PFSK-1 (cell line): Measurements from ENCODE around the gene RNF14.
A peak's percentile ranks its signal among the peaks of the same experiment; 100 is the strongest.

ENCODE experiments used
- FOXP2 ChIP-seq: optimal IDR thresholded peaks from 2 replicates; pipeline ENCODE3; 2011; ENCODE audit warnings: borderline replicate concordance, control low read depth, inconsistent platforms; ENCODE audit not compliant: insufficient read depth; ENCODE audit errors: extremely low read length, extremely low read depth
- POLR2AphosphoS5 ChIP-seq: IDR thresholded peaks from 2 replicates; pipeline ENCODE4 v1.6.1; 2012; ENCODE audit warnings: low read depth, mild to moderate bottlenecking, control low read depth, low read length, moderate library complexity
- SIN3A ChIP-seq: IDR thresholded peaks from 2 replicates; pipeline ENCODE4 v1.6.1; 2012; ENCODE audit warnings: mild to moderate bottlenecking, low read length, moderate library complexity, borderline replicate concordance; ENCODE audit not compliant: insufficient read depth
- TAF1 ChIP-seq: IDR thresholded peaks from 2 replicates; pipeline ENCODE4 v1.6.1; 2012; ENCODE audit warnings: low read length, control low read depth, borderline replicate concordance; ENCODE audit not compliant: insufficient read depth
- TF ChIP-seq, protein P1 (sequence below), 2 experiments: IDR thresholded peaks; 2 replicates each; pipeline versions ENCODE4 v1.6.1 to v1.8.0; 2011 to 2012; ENCODE audit warnings: low read depth in 2 of 2, low read length in 2 of 2, control low read depth in 1 of 2, inconsistent platforms in 1 of 2, mild to moderate bottlenecking in 1 of 2, moderate library complexity in 1 of 2; ENCODE audit not compliant: insufficient read depth in 1 of 2

RNF14 gene

DNA sequence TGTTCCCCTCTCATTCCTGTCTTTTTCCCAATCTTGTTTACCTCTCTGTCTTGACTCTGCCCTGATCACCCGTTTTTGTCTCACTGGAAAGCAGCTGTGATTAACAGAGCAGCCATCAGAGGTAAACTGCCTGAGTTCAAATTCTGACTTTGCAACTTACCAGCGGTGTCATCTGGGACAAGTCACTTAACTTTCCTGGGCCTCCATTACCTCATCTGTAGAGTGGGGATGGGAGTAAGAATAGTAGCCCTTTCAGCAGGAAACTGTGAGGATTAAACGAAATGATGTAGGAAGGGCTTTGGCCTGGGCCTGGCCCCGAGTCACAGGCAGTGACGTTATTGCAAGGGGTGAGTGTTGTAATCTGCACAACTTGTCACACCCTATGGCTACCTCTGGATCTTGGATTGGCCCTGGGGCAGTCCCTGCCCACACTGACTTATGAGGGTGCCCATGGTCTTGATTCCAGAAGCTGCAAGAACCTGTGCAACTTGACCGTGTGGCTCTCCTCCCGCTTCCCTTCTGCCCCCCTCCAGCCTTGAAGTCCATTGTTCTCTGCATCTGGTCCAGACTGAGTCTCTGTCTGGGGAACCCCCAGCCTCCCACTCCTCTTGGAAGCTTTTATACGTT, 10.2 kb upstream of the RNF14 start:
- no peak for TF ChIP-seq FOXP2
- no peak for TF ChIP-seq POLR2AphosphoS5
- TF ChIP-seq, protein P1, sequence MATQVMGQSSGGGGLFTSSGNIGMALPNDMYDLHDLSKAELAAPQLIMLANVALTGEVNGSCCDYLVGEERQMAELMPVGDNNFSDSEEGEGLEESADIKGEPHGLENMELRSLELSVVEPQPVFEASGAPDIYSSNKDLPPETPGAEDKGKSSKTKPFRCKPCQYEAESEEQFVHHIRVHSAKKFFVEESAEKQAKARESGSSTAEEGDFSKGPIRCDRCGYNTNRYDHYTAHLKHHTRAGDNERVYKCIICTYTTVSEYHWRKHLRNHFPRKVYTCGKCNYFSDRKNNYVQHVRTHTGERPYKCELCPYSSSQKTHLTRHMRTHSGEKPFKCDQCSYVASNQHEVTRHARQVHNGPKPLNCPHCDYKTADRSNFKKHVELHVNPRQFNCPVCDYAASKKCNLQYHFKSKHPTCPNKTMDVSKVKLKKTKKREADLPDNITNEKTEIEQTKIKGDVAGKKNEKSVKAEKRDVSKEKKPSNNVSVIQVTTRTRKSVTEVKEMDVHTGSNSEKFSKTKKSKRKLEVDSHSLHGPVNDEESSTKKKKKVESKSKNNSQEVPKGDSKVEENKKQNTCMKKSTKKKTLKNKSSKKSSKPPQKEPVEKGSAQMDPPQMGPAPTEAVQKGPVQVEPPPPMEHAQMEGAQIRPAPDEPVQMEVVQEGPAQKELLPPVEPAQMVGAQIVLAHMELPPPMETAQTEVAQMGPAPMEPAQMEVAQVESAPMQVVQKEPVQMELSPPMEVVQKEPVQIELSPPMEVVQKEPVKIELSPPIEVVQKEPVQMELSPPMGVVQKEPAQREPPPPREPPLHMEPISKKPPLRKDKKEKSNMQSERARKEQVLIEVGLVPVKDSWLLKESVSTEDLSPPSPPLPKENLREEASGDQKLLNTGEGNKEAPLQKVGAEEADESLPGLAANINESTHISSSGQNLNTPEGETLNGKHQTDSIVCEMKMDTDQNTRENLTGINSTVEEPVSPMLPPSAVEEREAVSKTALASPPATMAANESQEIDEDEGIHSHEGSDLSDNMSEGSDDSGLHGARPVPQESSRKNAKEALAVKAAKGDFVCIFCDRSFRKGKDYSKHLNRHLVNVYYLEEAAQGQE (IDR thresholded peaks at IDR 0.05; ENCODE audit: insufficient read depth in 1 of 2, low read depth in 2 of 2, low read length in 2 of 2) = no peak
- TF ChIP-seq TAF1 = no peak
- no peak for TF ChIP-seq SIN3A

DNA sequence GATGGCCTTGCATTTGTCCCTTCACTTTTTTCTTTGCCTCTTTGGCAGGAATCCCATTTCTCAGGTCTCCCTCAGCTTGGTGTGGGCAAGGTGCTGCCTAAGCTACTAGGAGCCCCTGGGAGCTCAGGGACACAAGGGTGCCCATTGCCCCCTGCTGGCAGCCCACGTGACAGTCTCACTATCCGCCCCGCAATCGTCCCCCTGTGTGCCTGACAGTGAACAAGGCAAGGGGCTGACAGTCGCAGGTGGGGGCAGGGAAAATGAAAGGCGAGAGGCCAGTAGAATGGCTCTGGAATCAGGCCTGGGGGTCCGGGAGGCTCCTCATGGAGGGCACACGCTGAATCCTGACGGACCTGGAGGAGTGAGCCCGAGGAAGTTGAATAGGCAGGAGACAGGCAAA, 8.9 kb upstream of the RNF14 start:
- TF ChIP-seq, protein P1 (IDR thresholded peaks at IDR 0.05; ENCODE audit: insufficient read depth in 1 of 2, low read depth in 2 of 2, low read length in 2 of 2) = no peak
- TF ChIP-seq SIN3A (no peak), TAF1 (no peak), FOXP2 (no peak)

GRCh38 chr5:141960449-141961323, 8.2 kb upstream of the RNF14 start:
- TF ChIP-seq FOXP2 (peak; percentile 25), POLR2AphosphoS5 (no peak), TAF1 (no peak), SIN3A (no peak)
- TF ChIP-seq, protein P1 (IDR thresholded peaks at IDR 0.05; ENCODE audit: insufficient read depth in 1 of 2, low read depth in 2 of 2, low read length in 2 of 2) = 0 out of 4 replicates have a peak, but pooled peaks of 1 of the 2 experiments have one; percentile 17

DNA sequence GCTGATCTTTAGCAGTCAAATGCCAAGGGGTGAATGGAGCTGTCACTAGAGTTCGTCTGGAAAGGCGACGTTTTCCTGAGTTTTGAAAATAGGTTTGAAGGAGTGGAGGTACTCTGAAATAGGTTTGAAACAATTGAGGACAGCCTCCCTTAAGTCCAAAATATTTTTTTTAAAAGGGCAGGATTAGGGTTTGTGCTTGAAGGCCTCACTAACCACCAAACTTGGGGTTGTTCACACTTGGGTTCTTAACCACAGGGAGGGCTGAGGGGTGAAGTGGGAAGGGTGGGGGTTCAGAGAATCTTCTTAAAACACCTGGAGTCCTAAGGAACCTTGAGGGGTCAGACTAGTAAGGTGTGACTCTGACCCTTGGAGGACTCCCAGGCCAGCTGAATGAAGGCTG, 7.4 kb upstream of the RNF14 start:
- no peak for TF ChIP-seq FOXP2
- no peak for TF ChIP-seq POLR2AphosphoS5
- no peak for TF ChIP-seq TAF1
- TF ChIP-seq SIN3A = no peak
- TF ChIP-seq, protein P1 (IDR thresholded peaks at IDR 0.05; ENCODE audit: insufficient read depth in 1 of 2, low read depth in 2 of 2, low read length in 2 of 2) = no peak
